NCI-H1105 (cell line): ENCODE results near the gene EPDR1.
"Not testable (repeated sequence)": the region's sequence is repeated elsewhere in the genome, so short reads cannot be mapped to it uniquely, and the experiment has no call there.

Experiments
- DNase-seq: peaks from one replicate; lab custom pipeline; 2025; lab: John Stamatoyannopoulos, UW

EPDR1 gene

DNA sequence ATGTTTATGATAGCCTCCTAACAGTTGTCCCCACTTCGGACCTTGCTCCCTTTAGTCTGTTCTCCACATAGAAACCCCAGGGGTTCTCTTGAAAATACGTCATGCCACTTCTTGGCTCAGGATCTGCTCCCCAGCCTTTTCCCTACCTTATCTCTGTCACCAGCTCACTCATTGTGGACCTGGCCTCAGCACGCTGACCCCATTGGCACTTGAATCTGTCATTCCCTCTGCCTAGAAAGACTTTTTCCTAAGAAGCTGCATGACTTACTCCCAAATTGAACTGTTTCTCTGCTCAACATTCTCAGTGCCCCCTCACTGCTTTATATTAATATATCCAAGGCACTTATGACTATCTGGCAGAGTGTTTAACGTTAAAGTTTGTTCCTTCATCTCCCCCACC is 8.4 kb downstream of the EPDR1 start:
- DNase-seq: no peak

DNA sequence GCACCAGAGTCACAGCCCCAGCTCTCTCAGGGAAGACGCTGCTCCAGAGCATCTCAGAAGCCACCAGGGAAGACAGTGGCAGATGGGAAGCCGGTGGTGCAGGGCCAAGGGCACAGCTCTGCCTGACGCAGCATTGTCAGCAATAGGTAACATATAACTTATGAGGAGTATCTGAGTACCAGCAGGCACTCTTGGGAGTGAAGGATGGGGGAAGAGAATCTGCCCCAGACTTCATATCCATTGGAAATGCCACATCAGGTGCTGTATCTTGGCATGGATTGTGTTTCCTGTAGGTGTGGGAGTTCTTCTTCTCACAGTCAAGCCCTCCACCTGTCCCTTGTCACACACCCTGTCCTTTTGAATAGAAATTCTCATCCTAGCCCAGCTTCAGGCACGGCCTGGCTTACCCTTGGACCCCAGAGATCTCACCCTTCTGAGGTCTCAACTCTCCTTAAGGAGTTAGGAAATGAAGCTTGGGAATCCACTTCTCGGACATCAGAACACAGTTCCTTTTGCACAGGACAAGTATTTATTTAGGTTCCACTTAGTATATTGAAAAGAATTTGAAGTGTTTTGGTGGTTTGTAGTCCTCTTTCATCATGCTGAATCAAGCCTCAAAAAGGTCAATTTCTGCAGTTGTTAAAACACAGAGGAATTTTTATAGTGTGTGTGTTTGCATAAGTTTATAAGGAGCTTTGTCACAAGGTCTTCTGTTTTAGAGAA is 9.9 kb downstream of the EPDR1 start:
- no peak for DNase-seq

DNA sequence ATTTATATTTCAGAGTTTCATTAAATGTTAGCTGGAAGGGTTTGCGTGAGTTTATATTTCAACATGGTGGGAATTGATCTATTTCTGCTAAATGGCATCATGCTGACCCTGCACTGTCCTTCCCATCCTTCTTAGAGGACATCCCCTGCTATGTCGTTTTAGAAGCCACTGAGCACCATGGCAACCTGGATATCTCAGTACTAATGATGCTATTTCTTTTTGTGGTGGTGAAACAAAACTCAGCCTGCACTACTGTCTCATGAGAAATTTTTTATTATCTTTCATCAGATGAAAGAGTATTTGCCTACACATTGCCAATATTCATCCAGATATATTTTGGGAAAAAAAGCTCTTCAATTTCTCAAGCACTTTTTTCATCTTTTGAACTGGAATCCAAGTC is 12.1 kb downstream of the EPDR1 start:
- DNase-seq: no peak

DNA sequence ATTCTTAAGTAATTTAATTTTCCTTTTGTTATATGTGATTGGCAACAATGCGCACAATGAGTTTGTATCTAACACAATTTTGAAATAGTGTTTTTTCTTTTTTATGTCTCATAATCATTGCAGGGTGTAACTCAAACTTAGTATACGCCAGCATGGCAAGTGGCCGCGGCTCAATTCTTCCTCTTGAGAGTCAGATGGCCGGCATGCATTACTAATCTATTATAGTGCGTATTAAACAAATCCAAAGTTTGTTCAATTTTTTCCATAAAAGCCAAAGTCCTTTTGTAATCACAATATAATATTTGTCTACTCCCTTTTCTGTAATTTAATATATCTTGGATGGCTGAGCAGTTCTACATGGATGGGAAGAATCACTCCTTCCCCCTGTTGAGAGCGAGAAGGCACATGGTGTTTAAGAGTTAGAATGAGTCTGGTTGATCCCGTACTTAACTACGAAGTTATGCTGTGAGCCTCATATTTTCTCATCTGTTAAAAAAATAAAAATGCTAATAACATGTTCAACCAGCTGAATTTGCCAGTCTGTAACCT is 12.7 kb downstream of the EPDR1 start:
- DNase-seq: no peak

DNA sequence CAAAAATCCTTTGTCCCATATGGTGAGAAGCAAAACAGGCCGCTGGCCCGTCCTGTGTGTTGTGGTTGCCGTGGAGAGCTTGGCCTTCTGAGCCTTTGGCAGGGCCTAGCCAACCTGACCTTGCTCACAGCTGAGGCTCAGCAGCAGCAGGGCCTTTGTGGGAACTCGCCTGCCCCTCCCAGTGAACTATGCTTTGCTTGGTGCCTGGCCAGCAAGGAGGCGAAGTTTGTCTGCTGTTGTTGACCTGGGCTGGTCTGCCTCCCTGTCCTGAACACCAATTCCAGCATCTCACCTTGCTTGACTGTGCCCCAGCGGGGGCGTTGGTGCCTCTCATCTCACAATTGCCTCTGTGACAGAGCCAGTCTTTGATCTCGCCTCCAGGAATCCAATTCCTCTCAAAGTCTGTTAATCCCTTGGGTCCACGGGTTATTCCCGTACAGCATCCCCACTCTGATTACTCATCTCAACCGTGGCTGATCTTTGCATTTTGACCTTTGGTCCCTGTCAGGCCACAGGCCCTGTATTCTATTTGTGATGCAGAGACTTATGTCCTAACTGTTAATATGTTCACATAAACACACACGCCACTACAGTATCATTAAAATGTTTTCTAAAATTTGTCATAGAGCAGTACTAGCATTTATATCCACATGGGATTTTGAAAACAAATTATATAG is 22.6 kb downstream of the EPDR1 start:
- no peak for DNase-seq

DNA sequence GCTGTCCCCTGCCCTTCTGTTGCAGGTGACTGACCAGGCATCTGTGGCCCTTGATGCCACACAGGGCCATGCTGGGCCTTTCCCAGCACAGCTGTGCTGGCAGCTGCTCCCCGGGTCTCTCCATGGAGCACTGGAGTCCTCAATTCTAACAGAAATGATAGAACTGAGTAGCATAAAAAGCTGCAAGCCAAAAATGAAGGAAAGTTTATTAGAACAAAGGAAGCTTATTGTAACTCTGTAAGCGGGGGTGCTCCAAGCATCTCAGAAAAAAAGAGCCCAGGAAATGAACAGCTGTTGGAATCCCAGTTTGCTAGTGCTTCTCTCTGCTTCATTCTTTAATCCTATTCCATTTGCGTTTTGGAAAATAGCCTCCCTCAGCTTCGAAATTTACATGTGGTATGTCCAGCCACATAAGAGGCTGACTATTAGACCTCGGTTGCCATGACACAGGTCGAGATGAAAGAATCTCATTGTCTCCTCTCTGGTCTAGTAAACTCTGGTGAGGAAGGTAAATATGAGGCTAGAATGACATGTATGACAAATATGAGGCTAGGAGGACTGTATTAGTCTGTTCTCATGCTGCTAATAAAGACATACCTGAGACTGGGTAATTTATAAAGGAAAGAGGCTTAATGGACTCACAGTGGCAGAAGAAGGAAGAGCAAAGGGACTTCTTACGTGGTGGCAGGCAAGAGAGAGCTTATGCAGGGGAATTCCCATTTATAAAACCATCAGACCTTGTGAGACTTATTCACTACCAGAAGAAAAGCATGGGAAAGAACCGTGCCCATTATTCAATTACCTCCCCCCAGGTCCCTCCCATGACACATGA is 23.7 kb downstream of the EPDR1 start:
- DNase-seq: no peak

DNA sequence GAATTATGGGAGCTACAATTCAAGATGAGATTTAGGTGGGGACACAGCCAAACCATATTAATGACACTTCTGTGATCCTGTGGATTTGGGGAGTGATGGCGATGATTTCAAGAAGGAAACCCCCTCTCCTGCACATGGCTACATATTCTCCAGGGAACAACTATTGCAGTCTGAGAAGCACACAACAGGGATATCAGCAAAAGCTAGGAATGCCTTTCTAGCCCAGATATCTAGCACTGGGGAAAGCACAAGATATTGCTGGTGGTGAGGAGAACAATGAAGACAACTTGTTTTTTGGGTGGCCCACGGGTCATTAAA is 24.3 kb downstream of the EPDR1 start:
- no peak for DNase-seq

DNA sequence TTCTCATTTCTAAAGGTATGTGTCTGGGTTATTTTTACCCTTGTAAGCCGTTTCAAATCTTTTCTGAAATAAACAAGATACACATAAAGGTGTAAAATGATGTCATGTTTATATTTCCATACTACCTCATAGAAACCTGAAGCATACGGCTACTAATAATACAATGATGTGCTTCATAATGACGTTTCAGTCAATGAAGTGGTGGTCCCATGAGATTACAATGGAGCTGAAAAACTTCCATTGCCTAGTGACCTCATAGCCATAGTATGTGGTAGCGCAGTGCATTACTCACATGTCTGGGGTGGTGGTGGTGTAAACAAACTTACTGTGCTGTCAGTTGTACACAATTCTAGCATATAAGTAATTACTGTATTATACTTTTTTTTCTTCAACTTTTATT is 24.9 kb downstream of the EPDR1 start:
- no peak for DNase-seq

DNA sequence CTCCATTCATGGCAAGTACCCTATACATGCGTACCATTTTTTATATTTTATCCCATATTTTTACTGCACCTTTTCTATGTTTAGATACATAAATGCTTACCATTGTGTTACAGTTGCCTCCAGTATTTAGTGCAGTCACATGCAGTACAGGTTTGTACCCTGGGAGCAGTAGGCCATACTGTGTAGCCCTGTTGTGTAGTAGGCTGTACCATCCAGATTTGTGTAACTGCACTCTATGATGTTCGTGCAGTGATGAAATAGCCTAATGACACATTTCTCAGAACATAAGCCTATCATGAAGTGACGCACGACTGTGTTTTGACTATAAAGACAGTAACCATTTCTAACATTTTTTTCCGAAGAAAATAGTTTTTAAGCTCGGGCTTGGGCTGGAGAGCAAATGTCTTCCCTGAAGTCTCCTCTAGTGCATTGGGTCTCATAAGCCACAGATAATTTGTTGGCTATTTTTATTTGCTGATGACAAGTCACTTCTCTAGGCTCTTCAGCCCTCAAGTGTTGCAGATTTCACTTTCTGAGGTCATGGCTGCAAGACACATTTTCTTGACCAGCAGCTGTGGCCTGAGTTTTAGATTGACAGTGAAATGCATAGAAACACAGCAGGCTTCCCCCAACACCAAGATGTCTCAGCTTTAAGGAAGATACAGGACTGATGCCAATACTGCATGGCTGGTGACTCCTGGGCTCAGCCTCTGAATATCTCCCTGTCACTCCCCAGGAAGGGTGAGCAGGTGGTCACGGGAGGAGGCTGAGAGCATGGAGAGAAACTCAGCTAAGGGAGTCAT is 26.9 kb downstream of the EPDR1 start:
- no peak for DNase-seq

DNA sequence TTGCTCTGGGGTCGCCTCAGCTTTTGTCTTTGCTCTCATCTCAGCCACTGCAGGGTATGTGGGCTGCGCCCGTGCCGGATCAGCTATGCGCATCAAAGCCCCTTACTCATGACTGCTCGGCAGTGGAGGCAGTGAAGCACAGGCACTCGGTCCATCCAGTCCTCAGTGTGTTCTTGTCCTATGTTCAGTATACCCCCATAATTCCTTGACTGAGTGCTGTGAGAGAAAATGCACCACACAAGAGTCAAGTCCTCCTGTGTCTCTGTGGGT is 27.4 kb downstream of the EPDR1 start:
- no peak for DNase-seq

DNA sequence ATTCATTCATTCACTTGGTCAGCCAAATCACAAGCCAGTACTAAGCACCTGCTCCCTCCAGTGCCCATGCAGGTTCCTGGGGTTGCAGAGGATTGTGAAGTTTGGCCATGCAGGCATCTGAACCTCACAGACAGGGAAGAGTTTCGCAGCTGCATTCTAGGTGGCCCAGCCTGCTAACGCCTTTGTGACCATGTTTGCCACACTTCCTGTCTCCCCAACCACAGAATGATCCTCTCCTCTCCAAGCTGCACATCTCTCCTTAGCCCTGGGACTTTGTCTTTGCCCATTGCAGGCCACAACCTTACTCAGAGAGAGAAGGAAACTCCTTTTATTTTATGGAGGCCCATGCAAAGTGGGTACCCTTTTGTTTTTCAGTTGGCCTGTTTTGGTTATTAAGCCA is 31.8 kb downstream of the EPDR1 start:
- DNase-seq: no peak

DNA sequence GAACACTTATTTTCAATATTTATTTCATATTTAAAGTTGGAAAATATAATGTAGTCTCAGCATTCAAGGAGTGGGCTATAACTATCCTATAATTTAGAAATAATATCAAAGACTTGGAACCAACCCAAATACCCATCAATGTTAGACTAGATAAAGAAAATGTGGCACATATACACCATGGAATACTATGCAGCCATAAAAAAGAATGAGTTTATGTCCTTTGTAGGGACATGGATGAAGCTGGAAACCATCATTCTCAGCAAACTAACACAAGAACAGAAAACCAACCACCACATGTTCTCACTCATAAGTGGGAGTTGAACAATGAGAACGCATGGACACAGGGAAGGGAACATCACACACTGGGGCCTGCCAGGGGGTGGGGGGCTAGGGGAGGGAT is 33.8 kb downstream of the EPDR1 start:
- DNase-seq: not testable (repeated sequence)

DNA sequence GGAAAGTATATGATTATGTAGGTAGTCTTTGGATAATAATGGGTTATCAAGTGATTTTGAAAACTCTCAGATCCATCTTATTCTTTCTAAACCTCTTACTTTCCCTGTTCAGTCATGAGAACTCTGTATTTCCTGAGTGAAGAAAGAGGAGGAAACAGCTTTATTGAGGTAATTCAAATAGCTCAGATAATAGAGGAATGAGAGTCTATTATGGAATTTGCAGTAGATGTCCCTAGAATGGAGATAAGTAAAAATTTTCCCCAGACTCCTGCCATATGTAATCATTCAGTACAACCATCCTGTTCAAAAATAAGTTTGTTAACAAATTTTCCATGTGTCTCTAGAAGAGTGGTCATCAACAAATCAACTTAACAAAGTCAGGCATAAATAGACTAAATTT is 36.4 kb downstream of the EPDR1 start:
- no peak for DNase-seq

DNA sequence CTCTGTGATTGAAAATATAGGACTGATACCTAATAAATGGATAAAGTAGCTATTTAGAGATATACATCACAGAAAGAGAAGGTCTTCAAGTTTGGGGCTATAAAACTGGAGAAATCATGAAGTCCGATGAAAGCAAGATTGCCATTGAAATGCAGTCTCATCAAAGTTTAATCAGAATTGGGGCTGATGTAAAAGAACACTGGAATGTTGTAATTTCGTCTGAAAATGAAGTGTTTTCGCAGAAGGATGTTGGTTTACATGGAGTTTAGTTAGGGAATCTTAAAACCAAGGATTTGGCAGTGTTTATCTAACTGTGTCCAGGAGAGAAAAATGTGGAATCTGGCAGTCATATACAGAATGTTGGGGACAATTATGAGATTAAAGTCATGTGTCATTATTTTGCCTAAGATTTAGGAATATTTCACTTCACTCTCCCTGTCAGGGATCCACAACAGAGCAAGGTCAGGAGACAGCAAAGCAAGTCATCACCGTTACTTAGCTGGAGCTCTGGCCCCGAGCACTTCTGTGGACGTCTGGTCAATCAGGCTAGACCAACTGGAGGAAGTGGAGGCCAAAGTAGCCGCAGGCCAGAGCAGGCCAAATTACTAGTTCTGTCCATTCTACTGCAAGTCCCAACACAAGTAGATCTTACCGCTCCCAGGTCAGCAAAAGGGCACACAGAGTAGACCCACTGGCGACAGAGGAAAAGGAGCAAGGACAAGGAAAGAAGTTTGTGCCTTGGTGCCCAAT is 37.0 kb downstream of the EPDR1 start:
- DNase-seq: no peak

DNA sequence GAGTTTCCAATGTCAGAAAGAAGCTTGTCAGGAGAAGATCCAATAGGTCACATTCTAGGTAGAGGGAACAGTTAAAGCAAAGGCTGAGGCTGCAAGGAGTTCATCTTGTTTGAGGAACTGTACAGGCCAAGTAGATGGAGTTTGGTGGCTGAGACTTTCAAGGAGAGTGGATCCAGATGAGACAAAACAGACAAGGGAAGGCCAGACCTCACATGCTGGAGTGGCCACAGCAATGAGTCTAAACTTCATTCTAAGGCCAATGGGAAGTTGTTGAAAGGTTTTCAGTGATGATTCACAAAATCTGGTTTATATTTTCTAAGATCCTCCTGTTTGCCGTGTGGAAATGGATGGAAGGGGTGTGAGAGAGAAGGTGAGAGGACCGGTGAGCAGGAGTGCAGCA is 40.0 kb downstream of the EPDR1 start:
- DNase-seq: no peak

DNA sequence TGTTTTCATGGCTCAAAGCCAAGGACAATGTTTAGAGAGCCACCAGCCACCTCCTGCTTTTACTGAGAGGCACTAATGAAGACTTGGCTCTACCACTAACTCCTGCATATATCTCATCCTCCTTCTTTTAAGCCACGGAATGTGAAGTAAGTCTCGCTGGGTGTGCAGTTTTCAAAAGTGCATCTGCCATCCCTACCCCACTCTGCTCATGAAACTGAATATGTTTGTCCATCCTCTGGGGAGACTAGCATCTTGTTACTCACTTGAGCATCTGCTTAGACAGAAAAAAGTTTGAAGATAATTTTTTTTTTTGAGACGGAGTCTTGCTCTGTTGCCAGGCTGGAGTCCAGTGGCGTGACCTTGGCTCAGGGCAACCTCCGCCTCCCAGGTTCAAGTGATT is 40.8 kb downstream of the EPDR1 start:
- DNase-seq: no peak

DNA sequence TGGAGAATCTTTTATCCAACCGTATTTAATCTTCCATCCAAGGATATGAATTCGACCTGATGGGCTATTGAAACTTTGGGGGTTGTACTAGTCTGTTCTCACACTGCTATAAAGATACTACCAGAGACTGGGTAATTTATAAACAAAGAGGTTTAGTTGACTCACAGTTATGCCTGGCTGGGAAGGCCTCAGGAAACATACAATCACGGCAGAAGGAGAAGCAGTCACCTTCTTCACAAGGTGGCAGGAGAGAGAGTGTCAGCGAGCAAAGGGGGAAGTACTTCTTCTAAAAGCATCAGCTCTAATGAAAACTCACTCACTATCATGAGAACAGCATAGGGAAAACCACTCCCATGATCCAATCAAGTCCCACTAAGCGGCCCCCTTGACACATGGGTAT is 43.8 kb downstream of the EPDR1 start:
- no peak for DNase-seq

DNA sequence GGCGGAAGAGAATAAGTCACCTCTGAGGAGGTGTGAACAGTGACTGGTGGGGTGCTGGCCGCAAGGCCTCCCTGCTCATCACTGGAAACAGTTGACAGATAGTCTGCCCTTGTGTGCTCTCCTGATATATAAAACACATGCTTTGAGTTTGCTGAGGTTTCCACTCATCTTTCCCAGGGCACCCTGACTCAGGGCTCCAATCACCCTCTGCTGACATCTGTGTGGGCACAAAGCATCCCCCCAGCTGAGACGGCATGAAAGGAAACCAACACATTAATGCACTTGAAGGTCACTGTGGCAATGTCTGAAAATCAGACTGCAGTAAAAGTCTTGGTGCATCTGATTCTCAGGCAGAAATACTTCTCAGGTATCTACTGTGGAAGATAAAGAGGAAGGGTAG is 49.8 kb downstream of the EPDR1 start:
- no peak for DNase-seq

DNA sequence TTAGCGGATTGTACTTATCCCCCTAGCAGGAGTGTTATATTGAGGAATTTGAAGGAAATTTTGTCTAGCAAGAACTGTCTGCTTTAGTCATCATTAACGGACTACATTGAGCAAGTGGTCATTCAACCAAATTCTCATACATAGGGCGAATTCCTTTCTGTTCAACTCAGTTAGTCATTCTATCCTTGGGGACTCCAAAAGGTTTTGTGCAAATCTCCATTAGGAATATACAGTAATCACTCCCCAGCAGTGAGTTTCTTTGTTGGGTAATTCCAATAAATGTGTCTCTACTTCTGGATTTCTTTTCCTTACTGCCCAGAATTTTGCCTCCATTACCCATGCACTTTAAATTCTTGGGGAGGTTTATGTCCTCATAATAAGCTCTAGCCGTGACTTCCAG is 51.1 kb downstream of the EPDR1 start:
- no peak for DNase-seq

DNA sequence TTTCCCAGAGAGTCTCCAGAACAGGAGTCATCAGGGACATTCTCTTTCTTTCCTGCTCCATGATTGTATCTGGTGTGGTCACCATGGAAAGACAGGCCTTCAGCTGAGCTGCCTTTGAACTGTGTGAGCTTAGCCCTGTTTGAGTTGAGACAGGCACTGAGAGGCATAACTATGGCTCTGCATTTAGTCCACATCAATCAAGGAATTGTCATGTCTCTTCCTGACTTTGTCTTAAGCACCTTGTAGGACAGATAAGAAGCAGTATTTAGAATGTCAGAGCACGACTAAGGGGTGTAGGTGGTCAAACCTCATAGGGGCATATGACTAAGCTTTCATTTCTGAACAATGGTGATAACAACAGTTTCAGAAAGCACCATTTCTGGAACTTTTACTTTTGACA is 53.5 kb downstream of the EPDR1 start:
- no peak for DNase-seq

DNA sequence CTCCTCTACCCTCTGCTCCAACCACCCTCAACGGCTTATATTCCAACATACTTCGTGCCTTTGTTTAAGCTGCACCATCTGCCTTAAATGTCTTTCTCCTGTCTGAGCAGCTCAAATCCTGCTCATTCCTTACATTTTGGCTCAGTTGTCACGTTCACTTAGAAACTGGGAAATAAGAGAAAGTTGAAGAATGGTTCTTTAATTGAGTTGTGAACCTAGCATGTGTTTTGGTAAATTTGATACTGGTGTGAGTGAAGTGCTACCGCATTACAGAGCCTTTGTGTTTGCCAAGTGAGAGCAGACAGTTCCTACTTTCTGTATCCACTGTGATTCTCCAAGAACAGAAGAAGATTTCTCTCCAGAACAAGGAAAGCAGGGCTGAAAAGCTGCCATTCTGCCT is 54.3 kb downstream of the EPDR1 start:
- DNase-seq: no peak

DNA sequence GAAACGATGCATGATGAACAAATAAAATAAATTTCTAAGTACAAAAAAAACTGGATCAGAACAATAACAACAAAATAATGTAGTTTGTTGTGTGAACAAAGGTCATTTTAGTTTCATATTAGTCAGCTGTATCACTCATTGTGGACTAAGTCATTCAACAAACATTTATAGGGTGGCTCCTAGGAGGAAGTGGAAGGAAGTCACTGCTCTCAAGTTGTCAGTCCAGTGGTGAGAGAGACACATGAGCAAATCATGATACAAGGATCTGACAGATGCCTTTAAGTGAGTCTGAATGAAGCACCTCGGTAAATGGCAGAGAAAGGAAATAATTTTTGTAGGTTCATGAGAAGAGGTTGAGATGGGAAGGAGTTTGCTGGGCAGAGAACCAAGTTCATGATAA is 56.8 kb downstream of the EPDR1 start:
- no peak for DNase-seq
